ENCODE results near the gene NUP153.
A peak's percentile ranks its signal among the peaks of the same experiment; 100 is the strongest.
"Not testable (repeated sequence)": the region's sequence is repeated elsewhere in the genome, so short reads cannot be mapped to it uniquely, and the experiment has no call there.

The NUP153 gene

GRCh38 chr6:17585766-17586490 is 120.8 kb downstream of the NUP153 start:
- H3K23ac ChIP-seq (ENCODE audit: low read length in 2 of 2) = no peak overlapping the region
- H3K36me3 ChIP-seq (ENCODE audit: control insufficient read depth in 1 of 2, insufficient read depth in 2 of 2, low read depth in 1 of 2, low read length in 2 of 2) = no peaks in the 10 kb centered on the region
- no peak overlapping the region for H4K91ac ChIP-seq (ENCODE audit: low read length)
- H4K8ac ChIP-seq (ENCODE audit: low read length) = no peak overlapping the region
- no peak overlapping the region for H2AFZ ChIP-seq (ENCODE audit: low read depth, low read length)
- no peaks in the 10 kb centered on the region for H3K9me3 ChIP-seq (ENCODE audit: control insufficient read depth, low read length)
- no peaks in the 10 kb centered on the region for H3K27me3 ChIP-seq (ENCODE audit: control insufficient read depth in 1 of 2, insufficient read depth in 1 of 2, low read length in 2 of 2)
- H3K14ac ChIP-seq (ENCODE audit: low read length in 2 of 2) = no peak overlapping the region
- H2BK15ac ChIP-seq (ENCODE audit: low read depth, poor library complexity, severe bottlenecking) = no peak overlapping the region
- no peak overlapping the region for H2BK120ac ChIP-seq (ENCODE audit: low read depth, low read length)
- H3K9ac ChIP-seq (ENCODE audit: low read length) = no peak overlapping the region
- H3K4me3 ChIP-seq (ENCODE audit: insufficient read depth in 1 of 2, low read depth in 1 of 2, low read length in 2 of 2) = no peak overlapping the region
- no peak overlapping the region for H3K27ac ChIP-seq (ENCODE audit: low read length, poor library complexity, severe bottlenecking)
- H3K79me1 ChIP-seq (replicated peaks; ENCODE audit: low read length, poor library complexity, severe bottlenecking) = no peaks in the 10 kb centered on the region
- H2BK12ac ChIP-seq (ENCODE audit: low read length in 2 of 2) = no peak overlapping the region
- no peak overlapping the region for H3K4me2 ChIP-seq (ENCODE audit: low read length, poor library complexity, severe bottlenecking)
- H3K4ac ChIP-seq (ENCODE audit: low read depth in 1 of 2, low read length in 2 of 2) = no peak overlapping the region
- no peak overlapping the region for H3K18ac ChIP-seq (ENCODE audit: low read depth in 1 of 2, low read length in 2 of 2)
- peaks cover 9% of the 10 kb centered on the region for H3K4me1 ChIP-seq (ENCODE audit: control insufficient read depth, insufficient read depth, low read depth, low read length)
- peak overlapping the region; percentile 49 for H2AK5ac ChIP-seq (ENCODE audit: low read length, severe bottlenecking)
- H2BK5ac ChIP-seq (ENCODE audit: low read depth, low read length, poor library complexity, severe bottlenecking) = no peak overlapping the region
- DNase-seq = no peak
- WGBS = 94% methylated on average over 7 of the region's 7 CpGs

- H3K18ac ChIP-seq (ENCODE audit: low read depth in 1 of 2, low read length in 2 of 2) = no peak overlapping the region
- DNase-seq = peak; percentile 84
- no CpG with 5 or more reads among the region's 7 CpGs for WGBS
- H3K9ac ChIP-seq (ENCODE audit: low read length) = peak overlapping the region; percentile 71
- peak overlapping the region; percentile 61 for H3K27ac ChIP-seq (ENCODE audit: low read length, poor library complexity, severe bottlenecking)
- H3K4me3 ChIP-seq (ENCODE audit: insufficient read depth in 1 of 2, low read depth in 1 of 2, low read length in 2 of 2) = no peak overlapping the region
- H2BK5ac ChIP-seq (ENCODE audit: low read depth, low read length, poor library complexity, severe bottlenecking) = no peak overlapping the region
- no peak overlapping the region for H2BK120ac ChIP-seq (ENCODE audit: low read depth, low read length)
- H2BK12ac ChIP-seq (ENCODE audit: low read length in 2 of 2) = no peak overlapping the region
- no peak overlapping the region for H2BK15ac ChIP-seq (ENCODE audit: low read depth, poor library complexity, severe bottlenecking)
- no peaks in the 10 kb centered on the region for H3K36me3 ChIP-seq (ENCODE audit: control insufficient read depth in 1 of 2, insufficient read depth in 2 of 2, low read depth in 1 of 2, low read length in 2 of 2)
- H2AFZ ChIP-seq (ENCODE audit: low read depth, low read length) = no peak overlapping the region
- H3K14ac ChIP-seq (ENCODE audit: low read length in 2 of 2) = no peak overlapping the region
- no peak overlapping the region for H3K23ac ChIP-seq (ENCODE audit: low read length in 2 of 2)
- no peak overlapping the region for H3K4ac ChIP-seq (ENCODE audit: low read depth in 1 of 2, low read length in 2 of 2)
- peaks cover 5% of the 10 kb centered on the region for H3K4me1 ChIP-seq (ENCODE audit: control insufficient read depth, insufficient read depth, low read depth, low read length)
- H3K9me3 ChIP-seq (ENCODE audit: control insufficient read depth, low read length) = no peaks in the 10 kb centered on the region
- H3K4me2 ChIP-seq (ENCODE audit: low read length, poor library complexity, severe bottlenecking) = no peak overlapping the region
- H2AK5ac ChIP-seq (ENCODE audit: low read length, severe bottlenecking) = no peak overlapping the region
- no peaks in the 10 kb centered on the region for H3K27me3 ChIP-seq (ENCODE audit: control insufficient read depth in 1 of 2, insufficient read depth in 1 of 2, low read length in 2 of 2)
- H3K79me1 ChIP-seq (replicated peaks; ENCODE audit: low read length, poor library complexity, severe bottlenecking) = no peaks in the 10 kb centered on the region
- no peak overlapping the region for H4K8ac ChIP-seq (ENCODE audit: low read length)
- H4K91ac ChIP-seq (ENCODE audit: low read length) = no peak overlapping the region
These were observed 122.4 kb downstream of the NUP153 start for GRCh38 chr6:17584241-17584803.

- Histone ChIP-seq H3K18ac (ENCODE audit: low read depth in 1 of 2, low read length in 2 of 2) (no peak overlapping the region), H2AFZ (ENCODE audit: low read depth, low read length) (no peak overlapping the region), H2BK15ac (ENCODE audit: low read depth, poor library complexity, severe bottlenecking) (no peak overlapping the region), H3K23ac (ENCODE audit: low read length in 2 of 2) (no peak overlapping the region), H3K27me3 (ENCODE audit: control insufficient read depth in 1 of 2, insufficient read depth in 1 of 2, low read length in 2 of 2) (no peaks in the 10 kb centered on the region), H2BK12ac (ENCODE audit: low read length in 2 of 2) (no peak overlapping the region), H3K4me1 (ENCODE audit: control insufficient read depth, insufficient read depth, low read depth, low read length) (peaks cover 4% of the 10 kb centered on the region), H2BK120ac (ENCODE audit: low read depth, low read length) (no peak overlapping the region), H3K79me1 (replicated peaks; ENCODE audit: low read length, poor library complexity, severe bottlenecking) (no peaks in the 10 kb centered on the region), H3K27ac (ENCODE audit: low read length, poor library complexity, severe bottlenecking) (peak overlapping the region; percentile 61), H4K8ac (ENCODE audit: low read length) (no peak overlapping the region), H3K9ac (ENCODE audit: low read length) (peak overlapping the region; percentile 71), H3K9me3 (ENCODE audit: control insufficient read depth, low read length) (no peaks in the 10 kb centered on the region), H3K4ac (ENCODE audit: low read depth in 1 of 2, low read length in 2 of 2) (no peak overlapping the region), H3K4me2 (ENCODE audit: low read length, poor library complexity, severe bottlenecking) (no peak overlapping the region), H3K14ac (ENCODE audit: low read length in 2 of 2) (no peak overlapping the region), H2AK5ac (ENCODE audit: low read length, severe bottlenecking) (peak overlapping the region; percentile 57), H4K91ac (ENCODE audit: low read length) (no peak overlapping the region), H2BK5ac (ENCODE audit: low read depth, low read length, poor library complexity, severe bottlenecking) (no peak overlapping the region), H3K36me3 (ENCODE audit: control insufficient read depth in 1 of 2, insufficient read depth in 2 of 2, low read depth in 1 of 2, low read length in 2 of 2) (no peaks in the 10 kb centered on the region), H3K4me3 (ENCODE audit: insufficient read depth in 1 of 2, low read depth in 1 of 2, low read length in 2 of 2) (no peak overlapping the region)
- WGBS = 21% methylated on average over 4 of the region's 5 CpGs
- peak; percentile 78 for DNase-seq
These were observed 122.9 kb downstream of the NUP153 start for GRCh38 chr6:17583811-17584210.

GRCh38 chr6:17581282-17581681 is 125.4 kb downstream of the NUP153 start:
- H2BK120ac ChIP-seq (ENCODE audit: low read depth, low read length); H2BK12ac ChIP-seq (ENCODE audit: low read length in 2 of 2); H4K91ac ChIP-seq (ENCODE audit: low read length); H2AK5ac ChIP-seq (ENCODE audit: low read length, severe bottlenecking); H3K27ac ChIP-seq (ENCODE audit: low read length, poor library complexity, severe bottlenecking); H3K36me3 ChIP-seq (ENCODE audit: control insufficient read depth in 1 of 2, insufficient read depth in 2 of 2, low read depth in 1 of 2, low read length in 2 of 2); H3K14ac ChIP-seq (ENCODE audit: low read length in 2 of 2); H3K79me1 ChIP-seq (replicated peaks; ENCODE audit: low read length, poor library complexity, severe bottlenecking); H3K4me1 ChIP-seq (ENCODE audit: control insufficient read depth, insufficient read depth, low read depth, low read length); H2BK5ac ChIP-seq (ENCODE audit: low read depth, low read length, poor library complexity, severe bottlenecking); H3K18ac ChIP-seq (ENCODE audit: low read depth in 1 of 2, low read length in 2 of 2); H4K8ac ChIP-seq (ENCODE audit: low read length); H3K4me3 ChIP-seq (ENCODE audit: insufficient read depth in 1 of 2, low read depth in 1 of 2, low read length in 2 of 2); H3K27me3 ChIP-seq (ENCODE audit: control insufficient read depth in 1 of 2, insufficient read depth in 1 of 2, low read length in 2 of 2); H2AFZ ChIP-seq (ENCODE audit: low read depth, low read length); H3K23ac ChIP-seq (ENCODE audit: low read length in 2 of 2); H2BK15ac ChIP-seq (ENCODE audit: low read depth, poor library complexity, severe bottlenecking); H3K4ac ChIP-seq (ENCODE audit: low read depth in 1 of 2, low read length in 2 of 2); H3K9ac ChIP-seq (ENCODE audit: low read length); H3K9me3 ChIP-seq (ENCODE audit: control insufficient read depth, low read length); DNase-seq; H3K4me2 ChIP-seq (ENCODE audit: low read length, poor library complexity, severe bottlenecking): not testable (repeated sequence)
- 93% methylated on average over 7 of the region's 7 CpGs for WGBS

All from mesenchymal stem cell (in vitro differentiated cells and primary cell).